Dermis blood vessel endothelial cell (primary cell): Measurements from ENCODE around the gene TAF7. TPM values are rescaled to one million over a fixed set of nuclear protein-coding genes. Genes with fewer than 3 reads are reported as not detected.
A peak's percentile ranks its signal among the peaks of the same experiment; 100 is the strongest.
"Not testable (repeated sequence)": the region's sequence is repeated elsewhere in the genome, so short reads cannot be mapped to it uniquely, and the experiment has no call there.

Experiments used
- DNase-seq: peaks from one replicate; pipeline ENCODE4 v3.0.0; 2010
- total RNA-seq: library from RNA; depleted of rRNA; stranded (reverse); fragments of >200 nt; gene quantifications from 2 replicates; pipeline ENCODE4 v1.2.3, GENCODE V29; 2014

Gene TAF7
- 60.6 and 78.3 TPM in 2 replicates for total RNA-seq

GRCh38 chr5:141320225-141321169 is at the start of gene TAF7:
Gene TAF7 (minus strand): TSS chr5:141320784. CDS start chr5:141320044, 740 bp downstream.
- DNase-seq: peak; percentile 98

GRCh38 chr5:141366016-141366896 is 45.7 kb upstream of the TAF7 start:
- DNase-seq: no peak

- peak; percentile 32 for DNase-seq
Observed at GRCh38 chr5:141363952-141364660, 43.5 kb upstream of the TAF7 start, which contains the start of gene PCDHGA5. Gene PCDHGA5 (plus strand): TSS chr5:141364162. CDS start chr5:141364331, 169 bp downstream.

GRCh38 chr5:141362719-141363118 is 42.1 kb upstream of the TAF7 start:
- DNase-seq: no peak

GRCh38 chr5:141360685-141361084 is 40.1 kb upstream of the TAF7 start:
- no peak for DNase-seq

- peak; percentile 70 for DNase-seq
Observed at GRCh38 chr5:141359790-141360426, 39.3 kb upstream of the TAF7 start, which contains the start of gene PCDHGB2. Gene PCDHGB2 (plus strand): TSS chr5:141359994. CDS start chr5:141360136, 142 bp downstream.

- DNase-seq: no peak
Observed at GRCh38 chr5:141356950-141357349, 36.4 kb upstream of the TAF7 start.

GRCh38 chr5:141356133-141356532 is 35.5 kb upstream of the TAF7 start:
- no peak for DNase-seq

GRCh38 chr5:141355641-141356040 is 35.1 kb upstream of the TAF7 start:
- no peak for DNase-seq

- peak; percentile 51 for DNase-seq
Observed at GRCh38 chr5:141354900-141355469, 34.4 kb upstream of the TAF7 start, which contains the start of gene PCDHGA4. Gene PCDHGA4 (plus strand): TSS chr5:141355021. CDS start chr5:141355108, 87 bp downstream.

- DNase-seq: no peak
Observed at GRCh38 chr5:141351591-141351990, 31.0 kb upstream of the TAF7 start.

- DNase-seq: peak; percentile 62
Observed at GRCh38 chr5:141349917-141350619, 29.5 kb upstream of the TAF7 start, which contains the start of gene PCDHGB1. Gene PCDHGB1 (plus strand): TSS chr5:141350099. CDS start chr5:141350261, 162 bp downstream.

- DNase-seq: not testable (repeated sequence)
Observed at GRCh38 chr5:141346017-141346416, 25.4 kb upstream of the TAF7 start.

- no peak for DNase-seq
Observed at GRCh38 chr5:141345327-141345726, 24.7 kb upstream of the TAF7 start.

- DNase-seq: no peak
Observed at GRCh38 chr5:141343953-141344463, 23.4 kb upstream of the TAF7 start.

GRCh38 chr5:141343242-141343952 is 22.8 kb upstream of the TAF7 start, which contains the start of gene PCDHGA3:
Gene PCDHGA3 (plus strand): TSS chr5:141343829. CDS start chr5:141344034, 205 bp downstream.
- DNase-seq: peak; percentile 78

GRCh38 chr5:141342773-141343172 is 22.2 kb upstream of the TAF7 start:
- DNase-seq: no peak

GRCh38 chr5:141340781-141341354 is 20.3 kb upstream of the TAF7 start:
- DNase-seq: not testable (repeated sequence)
